HG02642 (cell line): ENCODE results near the gene PIAS4.

Experiments used
- ATAC-seq: cut with Tn5 transposase; IDR thresholded peaks from one replicate; pipeline ENCODE4 v1.9.1; 2021; ENCODE audit warnings: mild to moderate bottlenecking; ENCODE audit not compliant: unreplicated experiment, poor library complexity

The PIAS4 gene

GRCh38 chr19:4016903-4017638, 9.5 kb downstream of the PIAS4 start:
- no peak for ATAC-seq

GRCh38 chr19:4018140-4018613, 10.6 kb downstream of the PIAS4 start:
- no peak for ATAC-seq

- ATAC-seq = no peak
Observed at GRCh38 chr19:4018775-4019504, 11.4 kb downstream of the PIAS4 start.

- ATAC-seq = no peak
Observed at GRCh38 chr19:4019578-4019977, 12.0 kb downstream of the PIAS4 start.

GRCh38 chr19:4023600-4024398, 16.3 kb downstream of the PIAS4 start:
- ATAC-seq = no peak

- ATAC-seq = no peak
Observed at GRCh38 chr19:4025317-4025716, 17.8 kb downstream of the PIAS4 start.

GRCh38 chr19:4027146-4027545, 19.6 kb downstream of the PIAS4 start:
- ATAC-seq = no peak

- no peak for ATAC-seq
Observed at GRCh38 chr19:4028334-4029246, 21.1 kb downstream of the PIAS4 start.

- ATAC-seq = no peak
Observed at GRCh38 chr19:4029247-4029614, 21.7 kb downstream of the PIAS4 start.

- no peak for ATAC-seq
Observed at GRCh38 chr19:4030552-4030951, 23.0 kb downstream of the PIAS4 start.

- no peak for ATAC-seq
Observed at GRCh38 chr19:4030981-4031380, 23.4 kb downstream of the PIAS4 start.

GRCh38 chr19:4031420-4031819, 23.9 kb downstream of the PIAS4 start:
- ATAC-seq = no peak

- ATAC-seq = no peak
Observed at GRCh38 chr19:4032436-4032835, 24.9 kb downstream of the PIAS4 start.

- no peak for ATAC-seq
Observed at GRCh38 chr19:4033028-4033956, 25.8 kb downstream of the PIAS4 start.

GRCh38 chr19:4034048-4035017, 26.8 kb downstream of the PIAS4 start:
- ATAC-seq = no peak

GRCh38 chr19:4035018-4035566, 27.6 kb downstream of the PIAS4 start:
- ATAC-seq = no peak

GRCh38 chr19:4035582-4035981, 28.0 kb downstream of the PIAS4 start:
- no peak for ATAC-seq
